ENCODE measurements around the gene G3BP2.
"Not testable (repeated sequence)": the region's sequence is repeated elsewhere in the genome, so short reads cannot be mapped to it uniquely, and the experiment has no call there.

Gene G3BP2

DNA sequence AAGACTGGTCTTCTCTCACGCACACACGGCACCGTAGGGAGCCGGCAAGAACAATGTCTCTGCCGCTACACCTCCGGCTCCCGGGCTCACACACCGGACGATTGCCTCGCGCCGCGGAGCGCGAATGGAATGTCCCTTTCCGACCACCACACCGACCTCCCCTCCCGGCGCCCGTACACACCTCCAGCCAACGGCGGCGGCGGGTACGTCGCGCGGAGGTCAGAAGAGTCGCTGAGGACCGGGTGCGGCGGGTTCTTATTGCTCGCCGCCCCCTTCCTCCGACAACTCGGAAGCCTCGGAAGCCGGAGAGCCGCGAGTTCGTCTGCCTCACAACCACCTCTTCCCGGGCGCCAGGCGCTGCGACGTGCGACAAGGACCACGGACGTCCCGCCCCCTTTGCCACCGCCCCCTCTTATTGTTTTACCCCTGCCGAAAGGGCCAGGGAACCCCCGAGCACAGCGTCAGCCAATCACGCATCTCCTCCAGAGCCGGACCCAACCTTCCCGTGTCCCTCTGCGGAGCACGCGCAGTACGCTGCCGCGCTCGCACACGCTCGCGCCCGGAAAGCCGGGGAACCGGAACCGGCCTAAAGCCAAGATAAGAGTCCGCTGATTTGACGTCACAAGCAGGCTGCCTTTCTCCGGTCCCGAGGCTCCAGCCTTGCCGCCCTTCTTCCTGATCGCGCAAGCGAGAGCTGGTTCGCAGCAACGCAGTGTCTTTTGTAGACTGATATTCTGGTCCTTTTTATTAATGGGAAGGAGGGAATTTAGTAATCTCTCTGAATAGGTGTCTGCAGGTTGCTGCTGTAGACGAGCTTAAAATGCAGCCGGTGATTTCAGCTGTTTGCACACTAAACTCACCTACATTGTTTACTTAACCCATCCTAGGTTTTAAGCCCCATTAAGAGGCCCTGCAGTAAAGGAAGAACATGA is at the start of gene G3BP2:
TSS of gene G3BP2 (minus strand) at position 385 of the 932 bp plus-strand sequence. CDS start 11,386 bp downstream, outside the sequence.
- peak; percentile 90 for DNase-seq

DNA sequence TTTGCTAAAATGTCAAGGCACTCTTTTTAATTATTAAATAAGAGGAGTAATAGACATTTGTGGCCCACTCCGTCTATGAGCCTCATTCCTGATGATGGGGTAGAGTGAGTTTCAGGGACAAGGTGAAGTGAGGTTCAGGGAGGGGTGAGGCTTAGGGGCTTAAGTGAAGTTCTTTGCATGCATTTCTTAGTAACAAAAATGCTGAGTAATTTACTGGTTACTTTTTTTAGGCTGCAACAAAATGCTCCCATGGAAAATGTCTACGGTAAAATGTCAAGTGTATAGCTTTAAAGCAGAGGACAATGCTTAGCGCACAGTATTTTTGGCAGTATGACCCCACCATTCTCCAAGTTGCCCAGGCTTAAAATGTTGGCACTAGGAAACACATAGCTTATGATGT is 49.2 kb upstream of the G3BP2 start:
- no peak for DNase-seq

DNA sequence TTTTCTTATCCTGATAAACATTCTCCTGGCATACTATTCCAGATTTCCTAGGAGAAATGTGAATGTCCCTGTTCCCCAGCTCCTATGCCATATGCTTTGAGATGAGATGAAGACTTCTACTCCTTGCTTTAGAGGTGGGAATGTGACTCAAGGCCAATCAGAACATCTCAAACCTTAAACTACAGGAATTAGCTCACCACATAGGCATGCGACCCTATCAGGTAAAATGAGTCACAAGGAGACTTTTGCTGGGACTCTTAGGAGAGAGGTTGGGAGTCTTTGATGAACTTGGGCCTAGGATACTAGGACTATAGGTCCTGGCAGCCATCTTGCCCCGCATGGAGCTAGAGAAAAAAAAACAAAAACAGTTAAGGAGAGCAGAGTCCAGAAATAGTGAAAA is 45.3 kb upstream of the G3BP2 start:
- DNase-seq = no peak

DNA sequence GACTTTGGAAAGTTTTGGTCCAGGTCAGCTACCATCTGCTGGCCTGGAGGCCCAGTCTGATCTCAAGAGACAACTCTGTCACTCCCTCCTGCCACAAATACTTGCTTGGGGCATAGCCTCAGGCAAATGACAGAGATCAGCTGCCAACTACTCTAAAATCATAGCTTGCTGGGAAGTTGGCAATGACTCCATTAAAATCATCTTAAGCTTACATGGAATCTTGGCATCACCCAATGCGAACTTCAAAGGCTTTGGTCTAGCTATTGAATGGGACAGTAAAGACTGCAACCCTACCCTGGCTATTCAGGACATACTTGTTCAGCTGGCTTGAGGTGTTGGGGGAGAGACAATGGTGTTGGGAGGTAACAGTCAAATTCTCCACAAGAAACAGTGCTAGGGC is 44.2 kb upstream of the G3BP2 start:
- no peak for DNase-seq

DNA sequence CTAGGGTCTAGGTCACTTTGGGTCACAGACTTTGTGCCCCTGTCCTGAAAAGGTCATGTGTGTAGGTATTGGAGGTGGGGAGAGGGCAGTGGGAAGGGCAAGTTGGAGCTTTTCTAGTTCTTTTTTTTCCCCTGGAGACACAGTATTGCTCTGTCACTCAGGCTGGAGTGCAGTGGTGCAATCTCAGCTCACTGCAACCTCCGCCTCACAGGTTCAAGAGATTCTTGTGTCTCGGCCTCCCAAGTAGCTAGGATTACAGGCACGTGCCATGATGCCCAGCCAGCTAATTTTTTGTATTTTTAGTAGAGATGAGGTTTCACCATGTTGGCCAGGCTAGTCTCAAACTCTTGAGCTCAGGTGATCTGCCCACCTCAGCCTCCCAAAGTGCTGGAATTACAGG is 42.8 kb upstream of the G3BP2 start:
- DNase-seq = not testable (repeated sequence)

DNA sequence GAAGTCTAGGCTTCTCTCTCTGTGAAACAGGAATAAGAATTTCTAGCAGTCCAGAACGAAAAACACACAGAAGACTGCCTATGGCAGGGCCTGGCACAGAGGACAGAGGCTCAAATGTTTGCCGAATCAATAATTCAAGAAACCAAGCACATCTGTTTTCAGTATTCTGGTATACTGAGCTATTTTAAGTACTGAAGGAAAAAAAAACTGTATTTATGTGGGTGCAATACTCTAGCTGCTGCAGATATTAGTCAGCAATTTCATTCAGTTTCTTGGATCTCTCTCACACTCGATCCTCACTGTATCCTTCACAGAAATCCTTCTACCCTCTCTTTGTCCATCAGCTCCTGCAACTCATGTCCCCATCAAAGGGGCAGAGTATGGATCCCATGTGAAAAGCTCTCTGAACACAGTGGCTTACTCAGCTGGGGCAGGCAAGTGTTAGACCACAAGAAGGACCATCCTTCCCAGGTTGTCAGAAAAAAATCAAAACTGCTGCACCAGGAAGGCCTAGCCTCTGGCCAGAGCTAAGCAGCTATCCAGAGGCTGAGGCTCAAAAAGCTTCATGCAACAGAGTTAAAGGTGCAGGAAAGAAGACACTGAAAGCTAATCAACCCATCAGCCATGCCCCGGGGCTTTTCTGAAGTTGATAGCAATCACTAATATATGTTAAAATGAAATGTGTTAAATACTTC is 42.0 kb upstream of the G3BP2 start:
- DNase-seq = no peak

DNA sequence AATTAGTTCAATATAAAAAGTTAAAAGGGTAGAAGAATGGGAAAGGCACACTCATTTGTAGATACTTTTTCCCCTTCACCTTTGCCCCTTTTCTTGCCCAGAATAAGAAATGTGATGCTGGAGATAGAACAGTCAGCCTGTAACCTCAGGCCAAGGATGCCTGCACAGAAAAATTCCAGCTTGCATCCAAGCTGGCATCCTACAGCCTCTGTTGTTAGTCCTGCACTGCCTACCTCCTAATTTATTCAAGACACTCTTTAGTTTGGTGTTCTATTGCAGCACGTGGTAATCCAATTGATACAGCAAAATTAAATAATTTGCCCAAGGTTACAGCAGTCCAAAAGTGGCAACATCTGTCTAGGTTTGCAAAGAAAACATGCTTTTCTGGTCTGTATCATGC is 41.5 kb upstream of the G3BP2 start:
- DNase-seq = no peak

DNA sequence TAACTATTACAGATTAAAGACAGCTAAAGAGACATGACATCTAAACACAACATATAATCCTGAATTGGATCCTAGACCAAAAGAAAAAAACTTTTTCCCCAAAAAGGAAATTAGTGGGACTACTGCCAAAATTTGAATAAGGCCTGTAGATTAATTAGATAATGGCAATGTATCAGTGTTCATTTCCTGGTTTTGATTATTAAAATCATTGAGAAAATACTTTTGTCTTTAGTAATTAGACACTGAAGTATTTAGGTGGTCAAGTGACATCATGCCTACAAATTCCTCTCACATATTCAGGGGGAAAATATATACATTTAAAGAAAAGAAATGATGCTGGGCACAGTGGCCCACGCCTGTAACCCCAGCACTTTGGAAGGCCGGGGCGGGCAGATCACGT is 40.8 kb upstream of the G3BP2 start:
- DNase-seq = no peak

DNA sequence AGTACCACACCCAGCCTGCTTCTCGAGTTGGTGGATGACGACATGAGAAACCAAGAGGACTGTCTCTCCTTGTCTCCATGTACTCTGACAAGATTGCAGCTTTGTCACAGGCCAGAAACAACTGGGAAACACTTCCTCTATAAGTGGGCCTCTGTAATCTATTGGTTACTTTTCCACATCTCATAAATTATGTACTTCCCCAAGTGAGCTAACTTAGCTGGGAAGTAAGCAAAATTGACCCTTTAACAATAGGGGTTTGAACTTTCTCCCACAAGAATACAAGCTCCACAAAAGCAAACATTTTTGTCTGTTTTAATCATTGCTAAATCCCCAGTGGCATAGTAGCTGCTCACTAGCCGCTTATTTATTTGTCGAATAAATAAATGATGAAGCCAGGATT is 37.0 kb upstream of the G3BP2 start:
- no peak for DNase-seq

DNA sequence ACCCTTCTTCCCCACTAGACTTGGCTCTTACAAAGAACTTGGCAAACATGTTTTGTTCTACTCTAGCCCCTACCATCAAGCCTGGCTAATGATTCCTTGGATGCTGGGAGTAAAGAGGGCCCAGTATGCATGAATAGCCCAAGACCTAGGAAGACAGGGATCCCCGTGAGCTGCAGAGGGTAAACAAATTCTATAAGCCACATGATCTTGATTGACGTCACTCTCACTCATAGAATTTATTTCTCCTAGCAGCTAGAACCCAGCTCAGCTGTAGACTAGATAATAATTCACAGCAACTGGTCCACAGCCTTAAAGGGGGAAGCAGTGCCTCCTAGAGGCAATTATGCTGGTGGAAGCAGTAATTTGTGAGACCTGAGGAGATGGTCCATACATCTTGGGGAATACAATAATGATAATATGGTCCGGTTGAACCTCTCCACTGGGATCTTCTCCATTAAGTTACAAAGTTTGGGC is 35.0 kb upstream of the G3BP2 start:
- no peak for DNase-seq

DNA sequence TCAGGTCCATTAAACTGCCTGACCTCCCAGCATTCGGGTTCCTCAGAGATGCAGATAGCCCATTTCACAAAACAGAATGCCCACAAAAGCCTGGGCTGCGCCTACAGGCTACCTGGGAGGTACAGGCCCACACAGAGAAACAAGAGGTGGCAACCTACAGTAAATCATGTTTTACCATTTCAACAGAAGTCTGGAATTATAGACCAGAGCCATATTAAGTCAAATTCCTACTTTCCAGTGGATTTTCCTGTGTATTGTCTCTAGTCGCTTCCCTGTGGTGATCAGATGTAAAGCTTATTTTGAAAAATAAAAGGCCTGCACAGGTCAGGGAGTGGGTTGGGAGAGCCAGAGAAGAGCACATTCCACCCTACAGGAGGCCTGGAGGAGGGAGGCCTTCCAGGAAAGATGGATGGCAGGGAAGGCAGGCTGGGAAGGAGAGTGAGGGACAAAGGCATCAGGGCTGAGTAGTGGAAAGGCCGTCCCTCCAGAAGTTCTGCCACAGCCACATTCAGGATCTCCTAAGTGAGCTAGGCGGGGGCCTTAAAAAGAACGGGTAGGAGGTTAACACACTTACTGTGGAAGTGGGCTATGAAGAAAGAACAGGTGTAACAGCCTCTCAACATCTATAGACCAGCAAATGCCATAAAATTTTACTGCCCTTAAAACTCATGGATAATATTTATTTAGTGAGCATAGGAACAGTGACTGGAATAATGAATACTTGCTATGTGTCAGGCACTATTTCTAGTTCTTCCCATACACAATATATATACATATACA is 32.2 kb upstream of the G3BP2 start:
- no peak for DNase-seq

DNA sequence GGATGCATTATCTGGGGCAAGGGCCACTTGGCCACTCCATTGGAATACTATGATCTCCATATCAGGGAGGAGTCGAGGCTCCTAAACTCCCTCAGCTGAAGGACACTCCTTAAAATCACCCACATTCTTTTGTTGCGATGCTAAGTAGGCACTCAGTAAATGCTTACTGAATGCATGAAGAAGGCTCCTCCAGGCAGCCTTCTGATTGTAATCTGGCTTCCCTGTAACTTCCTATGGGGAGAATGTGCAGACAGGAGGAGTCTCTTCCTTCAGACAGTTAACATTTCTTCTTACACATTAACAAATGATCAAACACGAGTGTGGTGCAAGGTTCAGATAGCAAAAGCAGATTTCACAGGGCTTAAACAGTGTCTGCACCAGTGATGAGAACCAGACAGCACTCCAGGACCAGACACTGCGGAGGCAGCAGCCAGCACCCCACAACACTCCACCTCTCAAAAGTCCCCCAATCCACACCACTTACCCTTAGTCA is 29.8 kb upstream of the G3BP2 start:
- no peak for DNase-seq

DNA sequence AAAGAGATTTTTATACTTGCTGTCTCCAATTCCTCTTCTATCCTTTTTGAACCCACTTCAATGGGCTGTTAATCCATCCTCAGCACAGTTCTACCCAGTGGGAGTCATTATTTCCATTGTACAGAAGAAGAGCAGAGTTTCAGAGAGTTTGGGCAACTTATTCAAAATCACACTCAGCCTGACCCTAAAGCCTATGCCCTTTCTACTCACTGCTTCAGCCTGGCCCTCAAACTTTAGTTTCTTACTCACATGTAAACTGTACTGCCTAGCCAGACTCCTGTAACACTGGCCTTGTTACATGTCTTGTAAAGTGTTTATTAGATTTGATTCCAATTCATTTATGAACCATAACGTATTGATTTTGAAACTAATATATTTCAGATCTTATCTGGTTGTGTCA is 26.1 kb upstream of the G3BP2 start:
- no peak for DNase-seq

DNA sequence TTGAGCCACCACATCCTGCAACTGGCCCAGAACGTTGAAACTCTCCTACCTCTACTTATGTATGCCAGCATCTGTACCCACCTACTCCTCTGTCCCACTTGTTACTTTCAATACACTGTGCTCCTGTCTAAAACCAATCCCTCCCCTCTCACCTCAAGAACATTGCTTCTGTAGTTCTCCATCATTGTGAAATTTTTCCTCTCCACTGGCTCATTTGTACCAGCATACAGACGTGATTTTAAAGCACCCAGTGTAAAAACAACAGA is 25.7 kb upstream of the G3BP2 start:
- no peak for DNase-seq

DNA sequence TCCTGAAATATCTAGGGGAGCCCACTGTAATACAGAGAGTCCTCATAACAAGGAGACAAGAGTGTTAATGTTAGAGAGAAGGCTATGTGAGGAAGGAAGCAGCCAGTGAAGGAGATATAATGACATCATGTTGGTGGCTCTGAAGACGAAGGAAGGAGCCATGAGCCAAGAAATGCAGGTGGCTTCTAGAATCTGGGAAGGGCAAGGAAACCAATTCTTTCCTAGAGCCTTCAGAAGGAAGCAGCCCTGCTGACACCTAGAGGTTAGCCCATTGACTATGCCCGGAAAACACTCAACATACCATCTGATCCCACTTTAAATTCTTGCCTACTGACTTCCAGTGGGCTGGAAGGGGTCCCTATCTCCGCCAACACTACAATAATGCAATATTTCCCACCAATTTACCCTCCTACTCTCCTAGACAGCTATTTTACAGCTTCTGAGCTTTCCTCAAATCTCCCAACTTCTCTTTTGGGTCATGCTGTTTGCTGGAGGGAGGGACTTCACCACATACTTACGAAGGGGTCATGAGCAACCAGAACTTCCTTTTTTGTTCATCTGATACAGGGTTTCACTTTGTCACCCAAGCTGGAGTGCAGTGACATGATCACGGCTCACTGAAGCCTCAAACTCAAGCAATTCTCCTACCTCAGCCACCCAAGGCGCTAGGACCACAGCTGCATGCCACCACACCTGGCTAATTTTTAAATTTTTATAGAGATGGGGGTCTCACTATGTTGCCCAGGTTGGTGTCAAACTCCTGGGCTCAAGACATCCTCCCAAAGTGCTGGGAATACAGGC is 25.2 kb upstream of the G3BP2 start:
- no peak for DNase-seq

DNA sequence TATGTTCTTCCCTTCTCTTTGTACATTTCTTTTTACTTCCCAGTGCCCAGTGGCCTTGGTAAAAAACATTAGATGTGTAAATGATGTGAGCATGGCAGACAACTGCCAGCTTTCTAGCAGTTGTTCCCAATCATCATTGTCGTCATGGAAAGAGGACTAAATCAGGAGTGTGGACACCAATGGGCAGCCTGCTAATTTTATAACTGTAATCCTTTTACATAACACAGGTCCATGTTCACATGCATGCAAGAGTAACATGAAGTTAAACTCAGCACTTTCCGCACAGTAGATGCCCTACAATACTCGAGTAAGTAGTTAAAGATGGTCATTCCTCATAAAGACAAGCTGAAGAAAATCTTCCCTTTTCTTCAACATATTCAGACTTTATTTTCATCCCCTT is 23.4 kb upstream of the G3BP2 start:
- no peak for DNase-seq

DNA sequence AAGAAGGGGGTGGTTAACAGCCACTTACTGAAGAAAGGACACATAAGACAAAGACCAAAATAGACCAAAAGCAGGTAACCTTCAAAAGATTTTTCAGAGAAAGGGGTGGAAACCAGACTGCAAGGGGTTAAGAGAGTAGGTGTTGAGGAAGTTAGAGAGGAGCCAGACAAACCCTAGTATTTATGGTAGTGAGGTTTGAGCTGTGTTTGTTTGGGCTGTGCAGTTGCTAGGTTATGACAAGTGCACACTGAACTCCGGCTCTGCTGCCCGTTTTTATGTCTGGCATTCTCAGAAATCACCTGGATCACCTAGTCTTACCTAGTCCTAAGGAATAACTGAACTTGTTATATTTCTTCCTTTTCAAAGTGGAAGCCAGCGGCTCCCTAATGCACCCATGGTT is 22.9 kb upstream of the G3BP2 start:
- no peak for DNase-seq

DNA sequence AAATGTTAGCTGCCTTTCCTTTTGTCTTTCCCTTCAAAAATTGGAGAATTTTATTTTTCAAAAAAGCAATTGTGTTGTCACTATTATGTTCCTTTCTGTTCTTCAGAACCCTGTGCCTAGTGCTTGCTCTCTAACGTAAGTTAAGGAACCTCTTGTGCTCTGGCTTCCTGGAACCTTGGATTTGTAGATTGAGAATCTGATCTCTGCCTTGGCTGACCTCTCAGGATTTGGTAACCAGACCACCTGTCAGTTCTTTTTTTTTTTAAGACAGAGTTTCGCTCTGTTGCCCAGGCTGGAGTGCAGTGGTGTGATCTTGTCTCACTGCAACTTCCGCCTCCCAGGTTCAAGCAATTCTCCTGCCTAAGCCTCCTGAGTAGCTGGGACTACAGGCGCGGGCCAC is 18.9 kb upstream of the G3BP2 start:
- not testable (repeated sequence) for DNase-seq

DNA sequence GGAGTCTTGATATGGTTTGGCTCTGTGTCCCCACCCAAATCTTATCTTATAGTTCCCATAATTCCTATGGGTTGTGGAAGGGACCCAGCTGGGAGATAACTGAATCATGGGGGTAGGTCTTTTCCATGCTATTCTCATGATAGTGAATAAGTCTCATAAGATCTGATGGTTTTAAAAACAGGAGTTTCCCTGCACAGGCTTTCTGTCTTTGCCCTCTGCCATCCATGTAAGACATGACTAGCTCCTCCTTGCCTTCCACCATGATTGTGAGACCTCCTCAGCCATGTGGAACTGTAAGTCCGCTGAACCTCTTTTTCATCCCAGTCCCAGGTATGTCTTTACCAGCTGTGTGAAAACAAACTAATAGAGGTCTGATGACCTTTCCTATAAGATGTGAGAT is 13.9 kb upstream of the G3BP2 start:
- not testable (repeated sequence) for DNase-seq

DNA sequence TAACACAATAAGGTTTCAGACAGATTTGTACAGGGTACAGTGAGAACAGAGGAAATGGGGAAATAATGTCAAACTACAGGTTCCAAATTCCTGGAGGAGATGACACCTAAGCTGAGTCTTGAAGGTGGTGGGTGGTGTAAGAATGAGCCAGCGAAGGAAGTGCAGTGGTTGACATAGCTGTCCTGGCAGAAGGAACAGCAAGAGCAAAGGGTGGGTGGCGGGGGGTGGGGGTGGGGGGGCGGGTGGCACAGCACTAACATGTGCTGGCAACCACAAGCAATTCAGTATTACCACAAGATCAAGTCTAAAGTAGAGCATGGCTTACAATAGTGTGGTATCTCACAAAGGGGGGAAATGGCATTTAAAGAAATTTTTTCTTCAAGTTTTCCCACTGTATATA is 13.1 kb upstream of the G3BP2 start:
- no peak for DNase-seq

DNA sequence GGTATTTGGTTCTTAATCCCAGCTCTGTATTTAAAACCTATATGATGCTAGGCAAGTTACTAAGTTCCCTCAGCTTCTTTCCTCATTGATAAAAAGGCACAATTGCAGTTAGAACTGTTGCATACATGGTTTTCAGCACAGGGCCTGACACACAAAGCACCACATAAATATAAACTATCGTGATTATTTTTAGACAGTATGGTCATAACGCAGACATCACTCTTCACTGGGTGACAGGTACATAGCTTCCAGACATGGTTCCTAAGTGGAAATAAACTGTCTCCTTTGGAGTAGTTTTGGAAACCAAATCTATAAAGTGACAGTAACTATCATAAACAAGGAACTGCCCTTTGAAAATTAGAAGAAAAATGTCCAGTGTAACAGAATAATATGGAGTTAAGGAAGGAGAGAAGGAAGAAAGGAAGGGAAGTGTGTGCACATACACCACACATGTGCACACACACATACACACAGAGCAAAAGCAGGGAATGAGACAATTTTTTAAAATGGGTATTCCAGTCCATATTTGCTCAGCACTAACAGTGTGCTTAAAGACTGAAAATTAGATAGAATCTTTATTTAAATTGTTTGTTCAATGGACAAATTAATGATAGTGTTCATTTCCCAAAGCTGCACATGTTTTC is 12.5 kb upstream of the G3BP2 start:
- no peak for DNase-seq

Data from NCI-H1694 (cell line).